Naive thymus-derived CD4-positive, alpha-beta T cell (primary cell): ENCODE data around the gene FAM120B. TPM values are rescaled to one million over a fixed set of nuclear protein-coding genes. Genes with fewer than 3 reads are reported as not detected.

ENCODE experiments used
- ATAC-seq: fragments of 150-1000 bp; cut with Tn5 transposase; 2 replicates; pipeline ENCODE4 v1.10.0; 2021; ENCODE audit warnings: mild to moderate bottlenecking, moderate library complexity
- CTCF ChIA-PET: fragments of 350-600 bp; sonication (Branson Sonifier 250); formaldehyde crosslinking; loops from one replicate; lab custom pipeline; 2021; ENCODE audit warnings: antibody characterized with exemption; lab: Charles Lee
- POLR2A ChIA-PET: fragments of 350-600 bp; sonication (Branson Sonifier 250); formaldehyde crosslinking; loops from one replicate; lab custom pipeline; 2021; ENCODE audit warnings: antibody characterized with exemption, inconsistent platforms; lab: Charles Lee
- DNase-seq, 9 donors: peaks; one replicate each; pipeline versions ENCODE4 v3.0.0 to v3.0.0-alpha.2; 2020 to 2022; ENCODE audit warnings: mixed read lengths in 1 of 9
- H3K27ac ChIP-seq: one replicate; pipeline ENCODE4 v1.7.0; 2013; ENCODE audit warnings: mild to moderate bottlenecking, low read depth, low read length, moderate library complexity
- H3K27me3 ChIP-seq, 2 donors: one replicate each; pipeline ENCODE4 v1.7.0; 2013; ENCODE audit warnings: low read length in 2 of 2, mild to moderate bottlenecking in 2 of 2, moderate library complexity in 2 of 2; ENCODE audit not compliant: control insufficient read depth in 2 of 2, insufficient read depth in 2 of 2
- H3K36me3 ChIP-seq, 3 experiments: 1 replicate in 2 of 3; 2 replicates in 1 of 3; pipeline ENCODE4 v1.7.0; 2013; ENCODE audit warnings: low read length in 3 of 3, mild to moderate bottlenecking in 3 of 3, moderate library complexity in 1 of 3; ENCODE audit not compliant: insufficient read depth in 3 of 3, control insufficient read depth in 2 of 3
- H3K4me1 ChIP-seq, 2 donors: one replicate each; pipeline ENCODE4 v1.7.0; 2013; ENCODE audit warnings: low read length in 2 of 2, mild to moderate bottlenecking in 2 of 2, moderate library complexity in 1 of 2; ENCODE audit not compliant: control insufficient read depth in 2 of 2, insufficient read depth in 2 of 2
- H3K4me3 ChIP-seq: 2 replicates; pipeline ENCODE4 v1.7.0; 2013; ENCODE audit warnings: mild to moderate bottlenecking, low read length
- H3K9me3 ChIP-seq, 3 experiments: 1 replicate in 2 of 3; 2 replicates in 1 of 3; pipeline ENCODE4 v1.7.0; 2013; ENCODE audit warnings: low read length in 3 of 3; ENCODE audit not compliant: control insufficient read depth in 2 of 3
- H3K27ac Mint-ChIP-seq, 9 donors: one replicate each; pipeline ENCODE4 v1.8.0; 2020 to 2022; ENCODE audit warnings: mixed read lengths in 9 of 9, mild to moderate bottlenecking in 8 of 9, moderate library complexity in 5 of 9, inconsistent platforms in 2 of 9
- H3K27me3 Mint-ChIP-seq, 5 donors: one replicate each; pipeline ENCODE4 v1.8.0; 2021 to 2022; ENCODE audit warnings: mixed read lengths in 5 of 5, mild to moderate bottlenecking in 1 of 5
- H3K36me3 Mint-ChIP-seq, 5 donors: one replicate each; pipeline ENCODE4 v1.8.0; 2020 to 2022; ENCODE audit warnings: mixed read lengths in 5 of 5, mild to moderate bottlenecking in 3 of 5, inconsistent platforms in 1 of 5
- H3K4me1 Mint-ChIP-seq, 7 donors: one replicate each; pipeline ENCODE4 v1.8.0; 2020 to 2022; ENCODE audit warnings: mixed read lengths in 7 of 7, mild to moderate bottlenecking in 3 of 7, inconsistent platforms in 1 of 7
- H3K4me3 Mint-ChIP-seq, 10 donors: one replicate each; pipeline ENCODE4 v1.8.0; 2020 to 2022; ENCODE audit warnings: mild to moderate bottlenecking in 10 of 10, mixed read lengths in 10 of 10, moderate library complexity in 6 of 10, inconsistent platforms in 2 of 10
- H3K9me3 Mint-ChIP-seq, 11 donors: one replicate each; pipeline ENCODE4 v1.8.0; 2020 to 2022; ENCODE audit warnings: mixed read lengths in 11 of 11, mild to moderate bottlenecking in 4 of 11, inconsistent platforms in 1 of 11, moderate library complexity in 1 of 11
- intact Hi-C, 2 donors: fragments of 100-400 bp; cut with micrococcal nuclease; formaldehyde crosslinking; loops; one replicate each; pipeline ENCODE4 v1.15.1; 2023
- polyA plus RNA-seq, 2 donors: library from polyadenylated mRNA; unstranded; fragments of 300-500 nt; fragmentation: Illumina TruSeq; gene quantifications; one replicate each; pipeline ENCODE4 v1.2.3, GENCODE V29; 2021
- total RNA-seq, 6 experiments: library from RNA in 5 of 6; stranded (reverse) in 5 of 6; gene quantifications; 1 replicate in 5 of 6; 2 replicates in 1 of 6; pipeline ENCODE4 v1.2.3 and lab custom pipeline; 2021 to 2026

Gene FAM120B
- total and polyA plus RNA-seq, 7 experiments from 2014 or later, result 27.2 to 53.4 (median 35.5) TPM

DNA sequence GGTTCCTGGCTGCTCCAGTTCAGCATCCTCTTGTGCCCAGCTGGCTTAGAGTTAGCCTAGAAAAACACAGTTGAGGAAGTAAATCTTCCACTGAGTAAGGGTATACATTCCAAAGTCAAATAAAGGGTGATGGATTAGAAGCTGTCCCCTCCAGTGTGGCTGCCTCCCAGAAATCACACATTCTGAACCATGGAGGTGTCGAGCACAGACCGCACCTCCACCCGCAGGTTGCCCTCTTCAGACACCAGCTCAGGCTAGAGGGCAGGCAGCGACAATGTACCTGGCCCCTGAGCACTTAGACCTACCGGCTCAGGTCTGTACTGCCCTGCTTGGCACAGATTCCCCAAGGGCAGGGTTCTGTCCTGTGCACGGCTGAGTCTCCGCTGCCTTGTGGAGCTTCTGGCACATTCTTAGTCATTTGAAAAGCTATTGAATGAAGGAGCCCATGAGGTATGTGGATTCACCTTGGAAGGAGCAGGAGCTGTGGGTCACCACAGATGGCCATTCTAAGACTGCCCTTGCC, 118.1 kb downstream of the FAM120B start:
- Mint-ChIP-seq H3K27ac (no peak overlapping the region), H3K27me3 (peaks cover 3 to 51% (median 20%) of the 10 kb centered on the region in 5 donors), H3K9me3 (peaks cover 0 to 2% (median 0%) of the 10 kb centered on the region in 11 donors), H3K4me1 (peaks cover 0 to 2% (median 0%) of the 10 kb centered on the region in 7 donors), H3K36me3 (no peaks in the 10 kb centered on the region), H3K4me3 (no peak overlapping the region)
- Histone ChIP-seq H3K27ac (no peak overlapping the region), H3K27me3 (no peaks in the 10 kb centered on the region), H3K9me3 (no peaks in the 10 kb centered on the region), H3K4me3 (no peak overlapping the region), H3K36me3 (no peaks in the 10 kb centered on the region), H3K4me1 (no peaks in the 10 kb centered on the region)
- ChIA-PET CTCF (no interaction called here), POLR2A (no interaction called here)
- ATAC-seq, result no peak
- DNase-seq, result no peak
- intact Hi-C loops, result no loop called here

DNA sequence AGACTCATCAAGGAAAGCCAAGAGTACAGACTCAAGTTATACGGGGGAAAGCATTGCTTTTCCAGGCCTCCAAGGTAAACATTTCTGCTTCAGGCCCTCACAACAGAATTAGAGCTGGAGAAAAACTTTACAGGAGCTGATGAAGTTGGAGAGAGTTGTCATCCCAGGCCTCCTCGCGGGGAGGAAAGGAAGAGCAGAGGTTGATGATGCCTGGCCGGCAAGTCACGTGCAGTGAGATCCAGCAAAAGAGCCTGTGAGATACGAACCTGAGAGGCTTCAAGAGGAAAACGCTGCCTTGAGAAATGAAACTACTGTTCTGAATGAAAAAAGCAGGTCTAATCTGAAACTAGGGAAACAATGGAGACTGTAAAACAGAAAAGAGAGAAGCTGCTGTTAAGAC, 122.9 kb downstream of the FAM120B start:
- Mint-ChIP-seq H3K36me3 (no peaks in the 10 kb centered on the region), H3K4me1 (peaks cover 0 to 1% (median 0%) of the 10 kb centered on the region in 7 donors), H3K4me3 (no peak overlapping the region), H3K27me3 (peaks cover 0 to 39% (median 14%) of the 10 kb centered on the region in 5 donors), H3K9me3 (peaks cover 0 to 1% (median 0%) of the 10 kb centered on the region in 11 donors), H3K27ac (no peak overlapping the region)
- no peaks in the 10 kb centered on the region for H3K9me3 ChIP-seq
- ATAC-seq (no peak), DNase-seq (no peak)
- no peaks in the 10 kb centered on the region for H3K27me3 ChIP-seq
- no peak overlapping the region for H3K27ac ChIP-seq
- H3K36me3 ChIP-seq, result no peaks in the 10 kb centered on the region
- no peaks in the 10 kb centered on the region for H3K4me1 ChIP-seq
- no peak overlapping the region for H3K4me3 ChIP-seq
- CTCF ChIA-PET, result no interaction called here
- POLR2A ChIA-PET, result no interaction called here
- intact Hi-C loops, result no loop called here

DNA sequence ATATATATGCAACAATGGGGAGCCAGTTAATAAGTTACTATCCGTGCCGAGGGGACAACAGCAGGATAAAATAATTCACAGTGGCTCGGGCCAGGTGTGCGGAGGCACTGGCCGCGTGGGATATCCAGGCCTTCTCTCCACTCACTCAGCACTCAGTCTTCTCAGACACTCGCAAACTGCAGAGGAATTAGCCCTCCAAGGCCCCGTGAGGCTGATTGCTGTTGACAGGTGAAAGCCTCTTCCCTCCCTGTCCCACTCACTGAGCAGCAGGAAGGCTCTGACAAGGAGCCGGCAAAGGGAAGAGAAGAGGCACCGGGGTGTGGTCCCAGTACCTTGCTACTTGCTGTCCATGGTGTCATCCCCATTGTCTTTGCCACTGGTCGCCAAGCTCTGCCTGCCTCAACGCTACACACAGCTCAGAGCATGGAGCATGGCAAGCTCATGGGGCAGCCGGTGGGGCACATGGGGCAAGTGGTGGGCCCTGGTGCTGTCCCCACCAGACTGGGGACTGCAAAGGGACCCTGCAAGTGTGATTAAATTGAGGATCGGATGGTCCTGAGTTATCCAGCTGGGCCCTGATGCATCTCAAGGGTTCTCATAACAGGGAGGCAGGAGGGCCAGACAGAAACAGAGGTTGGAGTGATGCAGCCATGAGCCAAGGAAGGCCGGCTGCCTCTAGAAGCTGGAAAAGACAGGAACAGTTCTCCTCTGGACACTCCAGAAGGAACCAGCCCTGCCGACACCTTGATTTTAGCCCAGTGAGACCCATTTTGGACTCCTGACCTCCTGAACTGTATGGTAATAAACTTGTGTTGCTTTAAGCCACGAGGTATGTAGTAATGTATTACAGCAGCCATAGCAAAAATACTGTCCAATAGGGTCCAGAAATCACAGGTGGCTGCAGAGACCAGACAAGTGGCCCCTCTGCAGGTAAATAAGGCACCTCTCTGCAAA, 126.9 kb downstream of the FAM120B start:
- Histone ChIP-seq H3K9me3 (peaks cover 0 to 10% (median 0%) of the 10 kb centered on the region in 3 experiments), H3K36me3 (no peaks in the 10 kb centered on the region), H3K27me3 (no peaks in the 10 kb centered on the region), H3K4me1 (no peaks in the 10 kb centered on the region), H3K27ac (no peak overlapping the region), H3K4me3 (no peak overlapping the region)
- ATAC-seq (no peak), DNase-seq (no peak)
- Mint-ChIP-seq H3K4me3 (no peak overlapping the region), H3K9me3 (peaks cover 0 to 16% (median 7%) of the 10 kb centered on the region in 11 donors), H3K4me1 (peaks cover 0 to 7% (median 1%) of the 10 kb centered on the region in 7 donors), H3K27me3 (peaks cover 6 to 17% (median 15%) of the 10 kb centered on the region in 5 donors), H3K27ac (no peak overlapping the region), H3K36me3 (peaks cover 0 to 7% (median 2%) of the 10 kb centered on the region in 5 donors)
- intact Hi-C loops, result no loop called here
- POLR2A ChIA-PET, result no interaction called here
- CTCF ChIA-PET, result no interaction called here

DNA sequence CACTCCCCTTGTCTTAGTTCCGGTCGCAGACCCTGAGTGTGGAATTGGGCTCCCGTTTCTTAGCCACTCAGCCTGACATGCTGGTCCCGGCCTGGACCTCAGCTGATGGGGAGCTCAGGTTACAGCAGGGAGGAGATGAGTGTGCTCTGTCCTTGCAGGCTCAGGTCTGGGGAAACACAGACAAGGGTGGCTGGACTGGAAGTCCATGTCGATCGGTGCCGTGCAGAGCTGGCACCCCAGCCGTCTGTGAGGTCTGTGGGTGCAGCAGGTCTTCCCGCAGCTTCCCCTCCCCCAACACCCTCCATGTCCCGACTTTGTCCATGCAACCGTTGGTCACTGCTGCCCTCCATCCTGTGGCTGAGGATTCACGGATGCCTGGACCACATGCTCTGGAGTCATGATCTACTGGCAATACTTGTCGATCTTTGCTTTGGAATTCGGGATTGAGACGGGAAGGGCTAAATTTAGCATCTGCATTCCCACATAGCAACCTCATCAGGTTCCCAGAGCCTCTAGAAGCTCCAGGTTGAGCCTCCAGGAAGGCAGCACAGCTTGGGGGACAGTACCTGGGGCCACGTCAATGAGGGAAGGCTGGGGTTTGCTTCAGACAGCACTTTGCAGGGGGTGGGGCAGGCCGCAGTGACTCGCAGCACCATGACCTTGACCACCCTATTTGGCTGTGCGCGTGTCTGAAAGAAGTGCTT, 127.7 kb downstream of the FAM120B start:
- intact Hi-C loops, result no loop called here
- DNase-seq (no peak), ATAC-seq (no peak)
- Mint-ChIP-seq H3K27me3 (peaks cover 6 to 17% (median 13%) of the 10 kb centered on the region in 5 donors), H3K36me3 (peaks cover 0 to 7% (median 2%) of the 10 kb centered on the region in 5 donors), H3K4me3 (no peak overlapping the region), H3K4me1 (peaks cover 0 to 8% (median 1%) of the 10 kb centered on the region in 7 donors), H3K9me3 (peaks cover 0 to 16% (median 7%) of the 10 kb centered on the region in 11 donors), H3K27ac (no peak overlapping the region)
- H3K27ac ChIP-seq, result no peak overlapping the region
- H3K9me3 ChIP-seq, result peaks cover 0 to 10% (median 0%) of the 10 kb centered on the region in 3 experiments
- H3K27me3 ChIP-seq, result no peaks in the 10 kb centered on the region
- no peaks in the 10 kb centered on the region for H3K36me3 ChIP-seq
- no peaks in the 10 kb centered on the region for H3K4me1 ChIP-seq
- POLR2A ChIA-PET, result no interaction called here
- no peak overlapping the region for H3K4me3 ChIP-seq
- CTCF ChIA-PET, result no interaction called here

DNA sequence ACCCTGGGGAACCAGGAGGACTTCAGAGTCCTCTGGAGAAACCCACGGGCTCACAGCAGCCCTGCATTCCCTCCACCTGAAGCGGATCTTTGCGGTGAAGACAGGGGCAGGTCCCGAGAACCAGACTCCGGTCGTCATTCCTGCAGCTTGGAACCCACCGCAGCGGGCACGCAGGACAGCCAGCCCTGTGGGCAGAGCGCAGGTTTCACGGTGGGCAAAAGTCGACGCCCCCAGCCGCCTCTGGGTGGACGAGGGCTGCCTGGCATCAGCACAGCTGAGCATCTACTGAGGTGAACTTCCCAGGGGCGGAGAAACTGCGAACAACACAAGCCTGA, 128.2 kb downstream of the FAM120B start:
- H3K4me1 Mint-ChIP-seq, result peaks cover 0 to 8% (median 1%) of the 10 kb centered on the region in 7 donors
- intact Hi-C loops, result no loop called here
- no peak for DNase-seq
- ChIA-PET CTCF (no interaction called here), POLR2A (no interaction called here)
- Histone ChIP-seq H3K27ac (no peak overlapping the region), H3K9me3 (peaks cover 0 to 10% (median 0%) of the 10 kb centered on the region in 3 experiments), H3K4me1 (no peaks in the 10 kb centered on the region), H3K4me3 (no peak overlapping the region), H3K27me3 (no peaks in the 10 kb centered on the region), H3K36me3 (no peaks in the 10 kb centered on the region)
- peaks cover 6 to 17% (median 13%) of the 10 kb centered on the region in 5 donors for H3K27me3 Mint-ChIP-seq
- no peak for ATAC-seq
- no peak overlapping the region for H3K4me3 Mint-ChIP-seq
- no peak overlapping the region for H3K27ac Mint-ChIP-seq
- H3K9me3 Mint-ChIP-seq, result peaks cover 0 to 16% (median 7%) of the 10 kb centered on the region in 11 donors
- peaks cover 0 to 7% (median 2%) of the 10 kb centered on the region in 5 donors for H3K36me3 Mint-ChIP-seq

DNA sequence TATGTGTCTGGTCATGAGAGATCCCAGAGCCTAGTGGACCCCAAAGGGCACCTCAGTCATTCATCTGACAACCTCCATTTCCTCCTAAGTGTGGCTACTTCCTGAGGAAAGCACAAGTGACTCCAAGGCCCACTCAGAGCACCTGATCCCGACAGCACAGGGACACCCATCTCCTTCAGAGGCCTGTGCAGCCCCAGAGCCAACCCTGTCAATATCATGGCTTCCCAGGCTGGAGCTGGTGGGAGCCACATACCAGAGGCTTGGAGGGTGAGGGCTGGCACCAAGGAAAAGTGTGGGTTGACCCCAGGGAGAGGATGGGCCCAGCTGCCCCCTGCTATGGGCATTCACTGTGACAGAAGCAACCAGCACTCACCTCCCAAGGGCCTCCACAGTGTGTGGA, 129.2 kb downstream of the FAM120B start:
- H3K27me3 Mint-ChIP-seq, result peaks cover 4 to 17% (median 13%) of the 10 kb centered on the region in 5 donors
- H3K36me3 Mint-ChIP-seq, result peaks cover 0 to 7% (median 2%) of the 10 kb centered on the region in 5 donors
- intact Hi-C loops, result no loop called here
- H3K9me3 ChIP-seq, result peaks cover 0 to 10% (median 0%) of the 10 kb centered on the region in 3 experiments
- CTCF ChIA-PET, result no interaction called here
- H3K4me3 ChIP-seq, result no peak overlapping the region
- no peaks in the 10 kb centered on the region for H3K36me3 ChIP-seq
- H3K4me1 ChIP-seq, result no peaks in the 10 kb centered on the region
- H3K27ac ChIP-seq, result no peak overlapping the region
- H3K4me1 Mint-ChIP-seq, result peaks cover 0 to 8% (median 0%) of the 10 kb centered on the region in 7 donors
- POLR2A ChIA-PET, result no interaction called here
- no peak overlapping the region for H3K27ac Mint-ChIP-seq
- no peak for DNase-seq
- no peak for ATAC-seq
- no peaks in the 10 kb centered on the region for H3K27me3 ChIP-seq
- H3K4me3 Mint-ChIP-seq, result no peak overlapping the region
- H3K9me3 Mint-ChIP-seq, result peaks cover 0 to 16% (median 7%) of the 10 kb centered on the region in 11 donors
